ENCODE measurements around the gene NR1H4. TPM values are rescaled to one million over a fixed set of nuclear protein-coding genes. Genes with fewer than 3 reads are reported as not detected.

Gene NR1H4
- polyA plus RNA-seq, 3 donors = not detected

DNA sequence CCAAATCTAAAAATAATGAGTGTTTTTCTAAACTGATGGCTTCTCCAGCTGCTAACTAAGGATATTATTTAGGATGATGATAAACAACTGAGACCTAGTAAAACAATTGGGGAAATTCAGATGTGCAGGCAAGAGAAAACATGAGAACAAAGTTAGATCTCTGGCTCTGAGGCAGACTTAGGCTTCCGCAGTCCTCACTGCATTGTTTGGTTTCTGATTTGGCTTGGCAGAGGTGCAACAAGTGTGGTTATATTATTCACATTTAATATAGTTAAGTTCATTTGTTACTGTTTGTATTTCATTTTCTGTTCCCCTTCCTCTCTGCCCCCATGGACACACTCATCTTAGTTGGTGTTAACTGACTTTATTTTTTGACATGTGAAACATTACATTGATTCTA is 30.2 kb upstream of the NR1H4 start:
- H4K20me1 ChIP-seq (ENCODE audit: insufficient read depth, low read length) = no peaks in the 10 kb centered on the region
- no peak overlapping the region for H3K4me2 ChIP-seq (replicated peaks; ENCODE audit: extremely low read depth, low read length, poor library complexity, severe bottlenecking)
- H3K9me3 ChIP-seq (replicated peaks in 1 of 2; ENCODE audit: control insufficient read depth in 1 of 2, insufficient read depth in 1 of 2, low read length in 2 of 2) = no peaks in the 10 kb centered on the region
- H3K27ac ChIP-seq (ENCODE audit: low read depth in 1 of 2, low read length in 2 of 2) = no peak overlapping the region
- TF ChIP-seq, protein P1, sequence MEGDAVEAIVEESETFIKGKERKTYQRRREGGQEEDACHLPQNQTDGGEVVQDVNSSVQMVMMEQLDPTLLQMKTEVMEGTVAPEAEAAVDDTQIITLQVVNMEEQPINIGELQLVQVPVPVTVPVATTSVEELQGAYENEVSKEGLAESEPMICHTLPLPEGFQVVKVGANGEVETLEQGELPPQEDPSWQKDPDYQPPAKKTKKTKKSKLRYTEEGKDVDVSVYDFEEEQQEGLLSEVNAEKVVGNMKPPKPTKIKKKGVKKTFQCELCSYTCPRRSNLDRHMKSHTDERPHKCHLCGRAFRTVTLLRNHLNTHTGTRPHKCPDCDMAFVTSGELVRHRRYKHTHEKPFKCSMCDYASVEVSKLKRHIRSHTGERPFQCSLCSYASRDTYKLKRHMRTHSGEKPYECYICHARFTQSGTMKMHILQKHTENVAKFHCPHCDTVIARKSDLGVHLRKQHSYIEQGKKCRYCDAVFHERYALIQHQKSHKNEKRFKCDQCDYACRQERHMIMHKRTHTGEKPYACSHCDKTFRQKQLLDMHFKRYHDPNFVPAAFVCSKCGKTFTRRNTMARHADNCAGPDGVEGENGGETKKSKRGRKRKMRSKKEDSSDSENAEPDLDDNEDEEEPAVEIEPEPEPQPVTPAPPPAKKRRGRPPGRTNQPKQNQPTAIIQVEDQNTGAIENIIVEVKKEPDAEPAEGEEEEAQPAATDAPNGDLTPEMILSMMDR (IDR thresholded peaks at IDR 0.05) = no peak
- no peak overlapping the region for H3K4me3 Mint-ChIP-seq
- H3K4me1 ChIP-seq (ENCODE audit: control insufficient read depth in 1 of 2, insufficient read depth in 2 of 2, low read length in 2 of 2) = peaks cover 5 to 6% of the 10 kb centered on the region in 2 donors
- H3K4me3 ChIP-seq (replicated peaks in 1 of 3; ENCODE audit: low read depth in 2 of 3, low read length in 3 of 3) = no peak overlapping the region
- H3K9ac ChIP-seq (ENCODE audit: insufficient read depth, low read length, poor library complexity, severe bottlenecking) = no peak overlapping the region
- H3K27ac Mint-ChIP-seq = peak overlapping the region in 1 of 7 donors; percentile 84
- intact Hi-C loops (cut with micrococcal nuclease) = no loop called here
- H3K79me2 ChIP-seq (ENCODE audit: insufficient read depth, low read length) = no peaks in the 10 kb centered on the region
- no peaks in the 10 kb centered on the region for H3K27me3 ChIP-seq (ENCODE audit: control insufficient read depth in 2 of 2, insufficient read depth in 2 of 2, low read length in 2 of 2)
- H3K36me3 ChIP-seq (replicated peaks in 1 of 2; ENCODE audit: control insufficient read depth in 1 of 2, insufficient read depth in 2 of 2, low read length in 2 of 2) = no peaks in the 10 kb centered on the region
- H3K4me1 Mint-ChIP-seq = peaks cover 20% of the 10 kb centered on the region
- peaks cover 0 to 2% (median 0%) of the 10 kb centered on the region in 7 donors for H3K9me3 Mint-ChIP-seq
- DNase-seq = no peak
- H3K36me3 Mint-ChIP-seq = no peaks in the 10 kb centered on the region
- H3K27me3 Mint-ChIP-seq (ENCODE audit: low read depth in 3 of 3) = peaks cover 0 to 10% (median 3%) of the 10 kb centered on the region in 3 donors
- H2AFZ ChIP-seq (ENCODE audit: insufficient read depth, low read depth, low read length, poor library complexity, severe bottlenecking) = no peak overlapping the region
- no CpG with 5 or more reads among the region's 1 CpG for WGBS (ENCODE audit: insufficient coverage)

DNA sequence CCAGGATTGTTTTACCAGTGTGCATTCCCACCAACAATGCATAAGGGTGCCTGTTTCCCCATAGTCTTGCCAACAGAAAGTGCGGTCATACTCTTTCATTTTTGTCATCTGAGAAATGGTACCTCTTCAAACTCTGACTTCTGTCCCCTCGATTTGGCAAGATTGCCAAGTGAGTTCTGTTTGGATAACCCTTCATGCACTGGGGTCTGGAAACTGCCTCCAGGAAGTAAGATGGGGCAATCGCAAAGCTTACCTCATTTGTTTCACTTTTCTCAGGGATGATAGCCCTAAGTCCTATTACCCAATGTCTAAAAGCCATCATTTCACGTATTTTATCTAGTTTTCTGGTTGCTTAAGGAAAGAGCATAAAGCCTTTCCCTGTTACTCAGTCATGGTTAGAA is 28.6 kb upstream of the NR1H4 start:
- TF ChIP-seq, protein P1 (IDR thresholded peaks at IDR 0.05) = no peak
- intact Hi-C loops (cut with micrococcal nuclease) = no loop called here
- H3K27me3 Mint-ChIP-seq (ENCODE audit: low read depth in 3 of 3) = peaks cover 0 to 8% (median 3%) of the 10 kb centered on the region in 3 donors
- H3K27ac Mint-ChIP-seq = peak overlapping the region in 1 of 7 donors; percentile 48
- H3K4me3 ChIP-seq (replicated peaks in 1 of 3; ENCODE audit: low read depth in 2 of 3, low read length in 3 of 3) = no peak overlapping the region
- no peak overlapping the region for H3K4me2 ChIP-seq (replicated peaks; ENCODE audit: extremely low read depth, low read length, poor library complexity, severe bottlenecking)
- H3K9ac ChIP-seq (ENCODE audit: insufficient read depth, low read length, poor library complexity, severe bottlenecking) = no peak overlapping the region
- H3K27ac ChIP-seq (ENCODE audit: low read depth in 1 of 2, low read length in 2 of 2) = no peak overlapping the region
- peaks cover 0 to 2% (median 0%) of the 10 kb centered on the region in 7 donors for H3K9me3 Mint-ChIP-seq
- no peak for DNase-seq
- no peak overlapping the region for H2AFZ ChIP-seq (ENCODE audit: insufficient read depth, low read depth, low read length, poor library complexity, severe bottlenecking)
- H3K27me3 ChIP-seq (ENCODE audit: control insufficient read depth in 2 of 2, insufficient read depth in 2 of 2, low read length in 2 of 2) = no peaks in the 10 kb centered on the region
- no peaks in the 10 kb centered on the region for H3K9me3 ChIP-seq (replicated peaks in 1 of 2; ENCODE audit: control insufficient read depth in 1 of 2, insufficient read depth in 1 of 2, low read length in 2 of 2)
- H3K36me3 ChIP-seq (replicated peaks in 1 of 2; ENCODE audit: control insufficient read depth in 1 of 2, insufficient read depth in 2 of 2, low read length in 2 of 2) = no peaks in the 10 kb centered on the region
- H3K79me2 ChIP-seq (ENCODE audit: insufficient read depth, low read length) = no peaks in the 10 kb centered on the region
- H3K4me1 ChIP-seq (ENCODE audit: control insufficient read depth in 1 of 2, insufficient read depth in 2 of 2, low read length in 2 of 2) = peaks cover 5 to 6% of the 10 kb centered on the region in 2 donors
- no peaks in the 10 kb centered on the region for H4K20me1 ChIP-seq (ENCODE audit: insufficient read depth, low read length)
- WGBS (ENCODE audit: insufficient coverage) = 60% methylated on average over 2 of the region's 4 CpGs
- H3K36me3 Mint-ChIP-seq = no peaks in the 10 kb centered on the region
- peaks cover 20% of the 10 kb centered on the region for H3K4me1 Mint-ChIP-seq
- peak overlapping the region in 1 of 2 donors; percentile 31 for H3K4me3 Mint-ChIP-seq
